PFSK-1 (cell line): ENCODE data around the gene MYBPH.

Source experiments
- FOXP2 ChIP-seq: optimal IDR thresholded peaks from 2 replicates; pipeline ENCODE3; 2011; ENCODE audit warnings: borderline replicate concordance, control low read depth, inconsistent platforms; ENCODE audit not compliant: insufficient read depth; ENCODE audit errors: extremely low read length, extremely low read depth
- POLR2AphosphoS5 ChIP-seq: IDR thresholded peaks from 2 replicates; pipeline ENCODE4 v1.6.1; 2012; ENCODE audit warnings: low read depth, mild to moderate bottlenecking, control low read depth, low read length, moderate library complexity
- SIN3A ChIP-seq: IDR thresholded peaks from 2 replicates; pipeline ENCODE4 v1.6.1; 2012; ENCODE audit warnings: mild to moderate bottlenecking, low read length, moderate library complexity, borderline replicate concordance; ENCODE audit not compliant: insufficient read depth
- TAF1 ChIP-seq: IDR thresholded peaks from 2 replicates; pipeline ENCODE4 v1.6.1; 2012; ENCODE audit warnings: low read length, control low read depth, borderline replicate concordance; ENCODE audit not compliant: insufficient read depth
- TF ChIP-seq, protein P1 (sequence below), 2 experiments: IDR thresholded peaks; 2 replicates each; pipeline versions ENCODE4 v1.6.1 to v1.8.0; 2011 to 2012; ENCODE audit warnings: low read depth in 2 of 2, low read length in 2 of 2, control low read depth in 1 of 2, inconsistent platforms in 1 of 2, mild to moderate bottlenecking in 1 of 2, moderate library complexity in 1 of 2; ENCODE audit not compliant: insufficient read depth in 1 of 2

The MYBPH gene

DNA sequence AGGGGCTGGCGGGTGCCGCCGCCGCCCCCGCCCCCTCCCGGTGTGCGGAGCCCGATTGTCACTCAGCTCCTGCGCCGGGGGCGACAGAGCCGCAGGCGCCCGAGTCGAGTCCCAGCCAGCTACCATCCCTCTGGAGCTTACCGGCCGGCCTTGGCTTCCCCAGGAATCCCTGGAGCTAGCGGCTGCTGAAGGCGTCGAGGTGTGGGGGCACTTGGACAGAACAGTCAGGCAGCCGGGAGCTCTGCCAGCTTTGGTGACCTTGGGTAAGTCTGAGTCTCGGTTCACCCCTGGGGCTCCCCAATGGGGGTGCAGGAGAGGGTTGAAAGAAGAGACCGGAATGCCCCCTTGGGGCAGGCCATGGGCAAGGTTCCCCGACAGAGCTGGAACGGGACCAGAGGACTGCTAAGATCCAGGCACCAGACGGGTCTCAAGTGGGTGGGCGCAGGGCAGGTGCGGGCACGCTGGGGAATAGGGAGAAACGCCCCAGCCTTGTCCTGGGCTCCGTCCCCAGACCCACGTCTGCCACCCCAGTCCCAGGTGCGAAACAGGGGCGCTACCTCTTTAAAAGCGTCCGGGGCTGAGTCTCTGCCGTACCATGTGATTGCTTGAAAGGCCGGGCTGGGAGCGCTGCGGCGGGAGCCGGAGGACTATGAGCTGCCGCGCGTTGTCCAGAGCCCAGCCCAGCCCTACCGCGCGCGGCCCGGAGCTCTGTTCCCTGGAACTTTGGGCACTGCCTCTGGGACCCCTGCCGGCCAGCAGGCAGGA is 47.8 kb downstream of the MYBPH start, which contains the start of gene ADORA1:
Gene ADORA1, plus strand, starts transcription at position 61 of the 765 bp plus-strand sequence. CDS start 1,116 bp downstream, outside the sequence.
- no peak for TF ChIP-seq FOXP2
- TF ChIP-seq POLR2AphosphoS5, result no peak
- no peak for TF ChIP-seq TAF1
- TF ChIP-seq, protein P1, sequence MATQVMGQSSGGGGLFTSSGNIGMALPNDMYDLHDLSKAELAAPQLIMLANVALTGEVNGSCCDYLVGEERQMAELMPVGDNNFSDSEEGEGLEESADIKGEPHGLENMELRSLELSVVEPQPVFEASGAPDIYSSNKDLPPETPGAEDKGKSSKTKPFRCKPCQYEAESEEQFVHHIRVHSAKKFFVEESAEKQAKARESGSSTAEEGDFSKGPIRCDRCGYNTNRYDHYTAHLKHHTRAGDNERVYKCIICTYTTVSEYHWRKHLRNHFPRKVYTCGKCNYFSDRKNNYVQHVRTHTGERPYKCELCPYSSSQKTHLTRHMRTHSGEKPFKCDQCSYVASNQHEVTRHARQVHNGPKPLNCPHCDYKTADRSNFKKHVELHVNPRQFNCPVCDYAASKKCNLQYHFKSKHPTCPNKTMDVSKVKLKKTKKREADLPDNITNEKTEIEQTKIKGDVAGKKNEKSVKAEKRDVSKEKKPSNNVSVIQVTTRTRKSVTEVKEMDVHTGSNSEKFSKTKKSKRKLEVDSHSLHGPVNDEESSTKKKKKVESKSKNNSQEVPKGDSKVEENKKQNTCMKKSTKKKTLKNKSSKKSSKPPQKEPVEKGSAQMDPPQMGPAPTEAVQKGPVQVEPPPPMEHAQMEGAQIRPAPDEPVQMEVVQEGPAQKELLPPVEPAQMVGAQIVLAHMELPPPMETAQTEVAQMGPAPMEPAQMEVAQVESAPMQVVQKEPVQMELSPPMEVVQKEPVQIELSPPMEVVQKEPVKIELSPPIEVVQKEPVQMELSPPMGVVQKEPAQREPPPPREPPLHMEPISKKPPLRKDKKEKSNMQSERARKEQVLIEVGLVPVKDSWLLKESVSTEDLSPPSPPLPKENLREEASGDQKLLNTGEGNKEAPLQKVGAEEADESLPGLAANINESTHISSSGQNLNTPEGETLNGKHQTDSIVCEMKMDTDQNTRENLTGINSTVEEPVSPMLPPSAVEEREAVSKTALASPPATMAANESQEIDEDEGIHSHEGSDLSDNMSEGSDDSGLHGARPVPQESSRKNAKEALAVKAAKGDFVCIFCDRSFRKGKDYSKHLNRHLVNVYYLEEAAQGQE (IDR thresholded peaks at IDR 0.05; ENCODE audit: insufficient read depth in 1 of 2, low read depth in 2 of 2, low read length in 2 of 2), result no peak
- TF ChIP-seq SIN3A, result no peak

DNA sequence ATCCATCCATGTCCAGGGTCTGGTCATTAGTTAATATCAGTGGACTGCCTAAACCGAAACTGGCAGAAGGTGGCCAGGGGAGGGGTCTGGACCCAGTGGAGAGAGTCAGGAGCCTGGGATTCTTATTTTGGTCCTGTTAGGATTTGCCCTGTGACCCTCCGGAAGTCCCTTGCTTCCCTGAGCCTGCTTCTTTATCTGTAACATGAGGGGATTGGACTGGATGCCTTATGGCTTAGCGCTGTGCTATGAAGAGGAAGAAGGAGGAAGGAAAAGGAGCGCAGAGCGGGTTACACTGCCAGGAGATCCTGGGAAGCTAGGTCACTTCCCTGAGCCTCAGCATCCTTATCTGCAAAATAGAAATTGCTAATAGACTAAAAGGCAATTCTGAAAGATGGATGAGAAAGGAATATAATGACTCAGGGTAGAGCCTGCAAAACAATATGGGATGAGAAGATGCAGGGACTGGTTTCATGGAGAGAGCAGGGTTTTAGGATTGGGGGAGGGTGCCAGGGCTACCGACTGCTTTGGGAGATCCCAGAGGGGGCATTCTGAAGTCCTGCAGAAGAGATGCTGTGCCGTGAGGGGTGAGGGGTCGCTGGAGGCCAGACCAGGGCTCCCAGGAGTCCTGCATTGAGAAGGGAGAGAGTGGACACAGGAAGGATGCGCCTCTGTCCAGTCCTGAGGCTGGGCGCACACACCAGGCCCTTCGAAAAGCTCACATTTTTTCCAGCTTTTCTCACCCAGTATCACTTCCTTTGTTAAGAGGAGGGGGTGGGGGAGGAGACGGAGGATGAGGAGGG is 48.6 kb downstream of the MYBPH start:
- no peak for TF ChIP-seq TAF1
- TF ChIP-seq, protein P1 (IDR thresholded peaks at IDR 0.05; ENCODE audit: insufficient read depth in 1 of 2, low read depth in 2 of 2, low read length in 2 of 2), result peak in 1 of 2 experiments; percentile 61; a peak in 1 of 4 replicates

DNA sequence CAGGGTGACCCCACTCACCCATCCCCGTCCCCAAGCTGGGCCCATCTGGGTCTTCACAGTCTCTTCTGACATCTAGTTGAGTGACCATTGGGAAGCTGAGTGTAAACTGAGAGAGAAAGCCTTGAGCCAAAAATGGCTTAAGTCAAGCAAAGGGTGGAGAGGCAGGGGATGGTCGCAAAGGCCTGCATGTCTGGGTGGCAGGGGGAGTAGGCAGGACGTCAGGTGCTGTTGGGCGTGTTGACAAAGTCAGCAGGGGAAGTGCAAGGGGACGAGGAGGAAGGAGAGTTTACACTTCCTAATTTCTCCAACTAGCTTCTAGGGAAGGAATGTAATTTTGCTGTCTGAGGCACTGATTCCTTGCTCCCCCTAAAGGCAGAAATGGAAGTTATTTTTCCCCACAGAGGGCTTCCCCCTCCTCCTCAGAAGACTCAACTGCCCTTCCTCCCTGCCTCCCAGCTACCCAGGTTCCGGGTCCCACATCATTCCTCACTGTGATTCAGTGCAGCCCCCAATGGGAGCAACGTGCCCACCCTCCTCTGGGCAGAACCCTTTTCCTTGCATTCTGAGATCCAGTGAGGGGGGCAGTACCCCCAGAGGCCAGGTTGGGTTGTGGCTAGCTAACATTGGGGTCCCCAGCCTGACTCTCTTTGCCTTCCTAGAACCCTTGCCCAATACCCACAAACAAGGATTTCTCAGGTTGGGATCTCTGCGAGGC is 49.3 kb downstream of the MYBPH start:
- TF ChIP-seq SIN3A, result no peak
- TF ChIP-seq POLR2AphosphoS5, result no peak
- TF ChIP-seq, protein P1 (IDR thresholded peaks at IDR 0.05; ENCODE audit: insufficient read depth in 1 of 2, low read depth in 2 of 2, low read length in 2 of 2), result no peak
- TF ChIP-seq FOXP2, result no peak
- TF ChIP-seq TAF1, result no peak

DNA sequence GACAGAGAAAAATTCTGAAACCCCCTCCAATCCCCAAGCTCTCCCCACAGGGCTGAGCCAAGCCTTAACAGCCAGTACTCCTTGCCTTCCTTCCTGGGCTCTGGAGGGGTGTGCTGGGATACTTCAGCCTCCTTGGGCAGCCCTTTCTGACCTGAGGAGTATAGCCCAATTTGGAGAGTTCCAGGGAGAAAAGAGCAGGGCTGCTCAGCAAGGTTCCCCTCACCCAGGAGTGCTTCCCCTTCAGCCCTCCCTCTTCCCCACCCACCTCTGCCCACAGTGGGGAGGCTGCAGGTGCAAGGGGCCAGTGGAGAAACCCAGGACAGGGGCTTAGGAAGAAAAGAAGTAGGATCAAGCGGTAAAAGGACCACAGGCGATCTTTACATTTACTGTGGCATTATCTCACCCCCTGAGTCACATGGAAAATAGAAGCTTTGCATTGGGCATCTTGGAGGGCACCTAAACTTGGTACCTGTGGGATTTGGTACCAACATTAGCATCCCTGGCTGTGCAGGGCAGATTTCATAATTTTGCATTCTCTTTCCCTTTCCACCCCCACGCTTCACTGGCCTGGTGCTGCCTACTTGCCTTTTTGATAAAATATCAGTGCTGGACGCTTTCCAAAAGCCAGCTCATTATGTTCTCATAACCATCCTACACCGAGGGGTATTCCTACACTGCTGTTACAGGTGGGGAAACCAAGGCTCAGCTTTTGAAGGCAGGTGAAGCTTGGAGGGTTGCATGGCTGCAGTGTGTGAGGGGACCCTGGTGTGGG is 50.9 kb downstream of the MYBPH start:
- TF ChIP-seq SIN3A (no peak), TAF1 (no peak), FOXP2 (no peak), POLR2AphosphoS5 (no peak)
- TF ChIP-seq, protein P1 (IDR thresholded peaks at IDR 0.05; ENCODE audit: insufficient read depth in 1 of 2, low read depth in 2 of 2, low read length in 2 of 2), result no peak
